GM18502 (cell line): ENCODE measurements around the gene CYB561D2.

Experiments
- ATAC-seq: cut with Tn5 transposase; IDR thresholded peaks from one replicate; pipeline ENCODE4 v1.9.1; 2021; ENCODE audit warnings: mild to moderate bottlenecking; ENCODE audit not compliant: unreplicated experiment, poor library complexity

Gene CYB561D2

GRCh38 chr3:50385754-50386153 is 35.1 kb downstream of the CYB561D2 start:
- ATAC-seq, result no peak

- no peak for ATAC-seq
Measured at GRCh38 chr3:50388016-50388719, 37.5 kb downstream of the CYB561D2 start.

GRCh38 chr3:50388720-50389413 is 38.2 kb downstream of the CYB561D2 start:
- ATAC-seq, result no peak

GRCh38 chr3:50389414-50389767 is 38.7 kb downstream of the CYB561D2 start:
- no peak for ATAC-seq

- no peak for ATAC-seq
Measured at GRCh38 chr3:50390508-50391224, 40.0 kb downstream of the CYB561D2 start.

GRCh38 chr3:50392101-50392715 is 41.5 kb downstream of the CYB561D2 start:
- no peak for ATAC-seq

GRCh38 chr3:50393061-50393460 is 42.4 kb downstream of the CYB561D2 start:
- no peak for ATAC-seq

GRCh38 chr3:50395070-50395860 is 44.6 kb downstream of the CYB561D2 start:
- no peak for ATAC-seq

GRCh38 chr3:50396502-50396901 is 45.8 kb downstream of the CYB561D2 start:
- ATAC-seq, result no peak

GRCh38 chr3:50401978-50402595 is 51.4 kb downstream of the CYB561D2 start:
- no peak for ATAC-seq
